OCI-M2 (cell line): ENCODE results near the gene TSPAN17.
"Not testable (repeated sequence)": the region's sequence is repeated elsewhere in the genome, so short reads cannot be mapped to it uniquely, and the experiment has no call there.

ENCODE experiments used
- DNase-seq: peaks from one replicate; lab custom pipeline; 2025; ENCODE audit not compliant: unreplicated experiment; lab: John Stamatoyannopoulos, UW

TSPAN17 gene

GRCh38 chr5:176677209-176677939, 30.1 kb downstream of the TSPAN17 start:
- DNase-seq: no peak

GRCh38 chr5:176678584-176678983, 31.3 kb downstream of the TSPAN17 start:
- DNase-seq: no peak

GRCh38 chr5:176679365-176680225, 32.3 kb downstream of the TSPAN17 start:
- DNase-seq: no peak

GRCh38 chr5:176680226-176680563, 32.9 kb downstream of the TSPAN17 start:
- DNase-seq: no peak

GRCh38 chr5:176682016-176682531, 34.8 kb downstream of the TSPAN17 start:
- no peak for DNase-seq

GRCh38 chr5:176685010-176685409, 37.7 kb downstream of the TSPAN17 start:
- no peak for DNase-seq

GRCh38 chr5:176687247-176687646, 40.0 kb downstream of the TSPAN17 start:
- no peak for DNase-seq

- no peak for DNase-seq
These were observed 40.6 kb downstream of the TSPAN17 start for GRCh38 chr5:176687881-176688280.

- DNase-seq: no peak
These were observed 43.6 kb downstream of the TSPAN17 start for GRCh38 chr5:176690911-176691310.

- DNase-seq: no peak
These were observed 44.2 kb downstream of the TSPAN17 start for GRCh38 chr5:176691524-176691923.

- DNase-seq: no peak
These were observed 45.0 kb downstream of the TSPAN17 start for GRCh38 chr5:176692326-176692725.

GRCh38 chr5:176692839-176693476, 45.7 kb downstream of the TSPAN17 start:
- DNase-seq: no peak

- no peak for DNase-seq
These were observed 46.2 kb downstream of the TSPAN17 start for GRCh38 chr5:176693477-176693851.

- no peak for DNase-seq
These were observed 46.9 kb downstream of the TSPAN17 start for GRCh38 chr5:176694146-176694545.

GRCh38 chr5:176694631-176695030, 47.3 kb downstream of the TSPAN17 start:
- DNase-seq: no peak

GRCh38 chr5:176695073-176695472, 47.8 kb downstream of the TSPAN17 start:
- DNase-seq: no peak

- DNase-seq: no peak
These were observed 50.1 kb downstream of the TSPAN17 start for GRCh38 chr5:176697267-176697933.

GRCh38 chr5:176697934-176698538, 50.8 kb downstream of the TSPAN17 start:
- DNase-seq: no peak

- not testable (repeated sequence) for DNase-seq
These were observed 52.2 kb downstream of the TSPAN17 start for GRCh38 chr5:176699446-176699845.

- DNase-seq: no peak
These were observed 53.1 kb downstream of the TSPAN17 start for GRCh38 chr5:176700239-176700847.
